LNCaP clone FGC (cell line): ENCODE results near the gene ANAPC2.

Source experiments
- DNase-seq: peaks from one replicate; pipeline ENCODE4 v3.0.0-alpha.2; 2011; ENCODE audit warnings: low read depth
- H3K4me3 ChIP-seq: 2 replicates; pipeline ENCODE4 v1.5.1; 2011; ENCODE audit warnings: mild to moderate bottlenecking, low read depth, low read length, control low read depth
- CTCF ChIP-seq: IDR thresholded peaks from 2 replicates; pipeline ENCODE4 v1.5.1; 2012; ENCODE audit warnings: mild to moderate bottlenecking; ENCODE audit not compliant: control insufficient read depth, insufficient read depth; ENCODE audit errors: extremely low read depth

The ANAPC2 gene

GRCh38 chr9:137147091-137147792 is 41.1 kb downstream of the ANAPC2 start:
- DNase-seq, result no peak
- H3K4me3 ChIP-seq, result no peak overlapping the region
- no peak for TF ChIP-seq CTCF

- H3K4me3 ChIP-seq, result no peak overlapping the region
- TF ChIP-seq CTCF, result no peak
- no peak for DNase-seq
Observed at GRCh38 chr9:137146527-137146918, 41.8 kb downstream of the ANAPC2 start.

- no peak for DNase-seq
- no peak for TF ChIP-seq CTCF
- no peak overlapping the region for H3K4me3 ChIP-seq
Observed at GRCh38 chr9:137145731-137146526, 42.4 kb downstream of the ANAPC2 start.

GRCh38 chr9:137143459-137143858 is 44.9 kb downstream of the ANAPC2 start:
- H3K4me3 ChIP-seq, result no peak overlapping the region
- no peak for TF ChIP-seq CTCF
- no peak for DNase-seq

- no peak for TF ChIP-seq CTCF
- no peak for DNase-seq
- H3K4me3 ChIP-seq, result no peak overlapping the region
Observed at GRCh38 chr9:137141976-137142936, 46.1 kb downstream of the ANAPC2 start.

GRCh38 chr9:137141050-137141810 is 47.1 kb downstream of the ANAPC2 start:
- no peak for TF ChIP-seq CTCF
- no peak overlapping the region for H3K4me3 ChIP-seq
- no peak for DNase-seq
